Sigmoid colon (tissue), 4 donors: Measurements from ENCODE around the gene ELFN1.

ENCODE experiments used
- CTCF ChIP-seq, 4 experiments: fragments of 450-650 bp in 3 of 4; fragments of 200-600 bp in 1 of 4; IDR thresholded peaks; one replicate each; pipeline ENCODE4 v1.5.1; 2016 to 2019; ENCODE audit warnings: antibody characterized with exemption in 4 of 4, mild to moderate bottlenecking in 3 of 4, moderate library complexity in 2 of 4
- EP300 ChIP-seq, 4 donors: sonication (generic); formaldehyde crosslinking; IDR thresholded peaks; one replicate each; pipeline ENCODE4 v1.6.1; 2017; ENCODE audit warnings: antibody characterized with exemption in 4 of 4
- POLR2A ChIP-seq, 2 donors: fragments of 450-650 bp; IDR thresholded peaks; one replicate each; pipeline ENCODE4 v1.6.1; 2016; ENCODE audit warnings: antibody characterized with exemption in 2 of 2, mild to moderate bottlenecking in 2 of 2, moderate library complexity in 2 of 2
- POLR2AphosphoS5 ChIP-seq, 4 donors: sonication (generic); formaldehyde crosslinking; IDR thresholded peaks; one replicate each; pipeline ENCODE4 v1.6.1; 2017; ENCODE audit warnings: antibody characterized with exemption in 4 of 4

- TF ChIP-seq CTCF (IDR thresholded peaks at IDR 0.05) (no peak), EP300 (IDR thresholded peaks at IDR 0.05) (no peak), POLR2A (IDR thresholded peaks at IDR 0.05) (no peak), POLR2AphosphoS5 (IDR thresholded peaks at IDR 0.05) (no peak)
Measured at GRCh38 chr7:1738956-1739355, 68.9 kb downstream of the ELFN1 start.
